ENCODE measurements around the gene PARD3.
"Not testable (repeated sequence)": the region's sequence is repeated elsewhere in the genome, so short reads cannot be mapped to it uniquely, and the experiment has no call there.

The PARD3 gene

DNA sequence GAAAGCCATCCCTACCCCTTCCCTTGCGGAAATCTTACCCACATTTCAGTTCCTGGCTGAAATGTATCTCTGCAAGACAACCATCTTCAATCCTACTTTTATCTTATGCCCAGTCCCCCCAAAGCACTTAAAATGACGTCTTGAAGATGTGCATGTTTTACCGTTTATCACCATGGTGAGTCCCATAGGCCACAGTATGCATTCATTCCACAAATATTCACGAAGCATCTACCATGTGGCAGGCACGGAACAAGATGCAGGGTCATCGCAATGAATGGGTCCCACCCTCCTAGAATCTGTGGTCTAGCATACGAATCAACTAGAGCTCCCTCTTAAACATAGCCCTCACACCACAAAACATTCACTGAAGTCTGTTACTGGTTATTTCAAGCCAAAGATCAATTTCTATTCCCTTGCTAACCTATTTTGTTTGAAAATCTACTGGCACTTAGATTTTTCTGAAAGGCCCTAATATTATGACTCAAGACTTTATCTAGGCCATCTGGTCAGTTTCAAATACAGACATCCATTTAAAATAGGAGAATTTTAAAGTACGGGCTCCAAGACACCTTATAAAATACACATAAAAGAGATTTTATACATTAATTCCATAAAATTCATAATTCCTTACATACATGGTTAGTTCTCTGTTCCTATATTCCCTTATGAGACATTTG lies 99.4 kb downstream of the PARD3 start:
- no peak for DNase-seq (ENCODE audit: low spot score)

GRCh38 chr10:34713875-34714274 lies 101.2 kb downstream of the PARD3 start:
- DNase-seq (ENCODE audit: low spot score), result no peak

GRCh38 chr10:34711500-34711899 lies 103.6 kb downstream of the PARD3 start:
- DNase-seq (ENCODE audit: low spot score), result no peak

DNA sequence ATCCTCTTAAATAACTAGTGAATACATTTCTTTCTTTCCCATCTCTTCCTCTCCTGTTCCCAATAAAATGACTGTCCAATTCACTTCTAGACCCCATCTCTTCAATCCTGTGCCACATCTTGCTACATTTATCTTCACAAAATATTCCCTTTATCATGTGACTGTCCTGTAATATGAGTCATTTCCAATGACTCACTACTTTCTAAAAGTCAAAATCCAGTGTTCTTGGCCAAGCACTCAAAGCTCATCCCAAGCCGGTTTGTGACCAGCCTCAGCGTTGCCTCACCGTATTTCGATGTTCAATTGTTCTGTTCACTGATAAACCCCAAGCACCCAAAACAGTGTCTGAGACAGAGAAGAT lies 104.7 kb downstream of the PARD3 start:
- DNase-seq (ENCODE audit: low spot score), result no peak

- no peak for DNase-seq (ENCODE audit: low spot score)
Measured at GRCh38 chr10:34709637-34710390, 105.3 kb downstream of the PARD3 start.

GRCh38 chr10:34707656-34708055 lies 107.4 kb downstream of the PARD3 start:
- DNase-seq (ENCODE audit: low spot score), result no peak

- DNase-seq (ENCODE audit: low spot score), result not testable (repeated sequence)
Measured at GRCh38 chr10:34706992-34707391, 108.1 kb downstream of the PARD3 start.

GRCh38 chr10:34706147-34706546 lies 108.9 kb downstream of the PARD3 start:
- DNase-seq (ENCODE audit: low spot score), result no peak

- DNase-seq (ENCODE audit: low spot score), result no peak
Measured at GRCh38 chr10:34705563-34705962, 109.5 kb downstream of the PARD3 start.

DNA sequence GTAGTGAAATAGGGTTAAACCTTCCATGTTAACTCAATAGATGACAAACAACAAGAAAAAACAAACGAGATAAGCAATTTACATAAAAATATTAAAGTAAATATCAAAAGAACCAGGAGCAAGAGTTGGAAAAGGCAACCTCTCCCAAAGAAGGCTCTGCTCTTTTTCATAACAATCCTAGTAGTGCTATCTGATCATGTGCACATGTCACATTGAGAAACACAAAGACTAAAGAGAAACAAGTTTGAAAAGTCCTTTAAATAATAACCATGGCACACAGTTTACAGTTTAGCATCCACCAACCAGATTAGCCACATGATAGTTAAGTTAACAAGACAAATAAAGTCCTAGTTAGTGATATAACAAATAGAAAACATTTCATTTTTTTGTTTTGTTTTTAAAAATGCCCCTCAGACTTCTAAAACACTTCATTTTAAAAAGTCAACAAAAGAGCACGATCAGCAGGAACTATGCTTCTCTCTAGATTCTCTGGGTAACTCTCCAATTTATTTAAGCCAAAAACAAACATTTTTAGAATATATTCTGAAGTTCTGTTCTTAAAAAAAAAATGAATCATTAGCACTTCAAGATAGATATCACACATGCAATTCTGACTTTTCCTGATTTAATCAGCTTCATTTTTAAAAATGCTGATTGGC lies 110.4 kb downstream of the PARD3 start:
- DNase-seq (ENCODE audit: low spot score), result no peak

GRCh38 chr10:34702982-34703381 lies 112.1 kb downstream of the PARD3 start:
- no peak for DNase-seq (ENCODE audit: low spot score)

GRCh38 chr10:34702093-34702937 lies 112.8 kb downstream of the PARD3 start:
- DNase-seq (ENCODE audit: low spot score), result no peak

GRCh38 chr10:34701194-34701593 lies 113.9 kb downstream of the PARD3 start:
- DNase-seq (ENCODE audit: low spot score), result no peak

GRCh38 chr10:34700752-34701151 lies 114.3 kb downstream of the PARD3 start:
- not testable (repeated sequence) for DNase-seq (ENCODE audit: low spot score)

DNA sequence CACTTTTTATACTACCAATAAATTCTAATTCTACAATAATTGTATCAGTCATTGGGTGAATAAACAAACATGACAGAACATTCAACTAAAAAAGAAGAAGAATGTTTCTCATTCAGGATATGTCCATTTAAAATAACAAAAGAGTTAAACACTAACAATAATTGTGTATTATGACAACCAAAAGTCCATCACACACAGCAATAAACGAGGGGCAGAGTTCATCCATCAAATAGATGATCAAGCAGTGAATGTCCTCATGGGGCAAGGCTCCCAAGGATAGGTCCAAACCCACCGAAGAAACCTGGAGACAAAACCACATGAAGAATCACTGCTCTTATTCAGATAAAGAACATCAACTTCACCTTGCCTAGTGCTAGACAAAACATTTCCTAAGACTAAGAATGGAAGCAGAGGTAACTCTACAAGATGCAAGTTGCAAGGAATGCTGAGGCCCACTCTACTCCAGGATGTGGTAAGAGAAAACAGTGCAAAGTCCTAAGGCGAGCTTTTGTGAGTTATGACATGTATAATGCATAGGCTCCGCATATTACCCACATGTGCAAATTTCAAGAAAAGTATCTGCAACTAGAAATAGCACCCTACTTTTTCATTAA lies 115.1 kb downstream of the PARD3 start:
- no peak for DNase-seq (ENCODE audit: low spot score)

DNA sequence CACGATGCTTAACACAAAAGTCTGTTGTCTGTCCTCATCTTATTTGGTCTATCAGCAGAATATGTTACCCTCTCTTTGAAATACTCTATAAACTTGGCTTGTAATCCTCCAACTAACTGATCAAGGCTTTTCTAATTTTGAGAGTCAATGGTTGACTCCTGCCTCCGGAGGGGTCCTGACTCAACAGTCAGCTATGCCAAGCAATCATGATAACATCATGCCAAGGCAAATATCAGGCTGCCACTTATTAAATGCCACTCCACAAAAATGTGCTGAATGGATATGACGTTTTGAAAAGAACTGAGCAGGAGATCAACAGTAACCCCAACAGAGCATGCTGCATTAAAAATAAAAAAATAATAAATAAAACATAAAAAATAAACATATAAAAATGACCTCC lies 116.1 kb downstream of the PARD3 start:
- no peak for DNase-seq (ENCODE audit: low spot score)

DNA sequence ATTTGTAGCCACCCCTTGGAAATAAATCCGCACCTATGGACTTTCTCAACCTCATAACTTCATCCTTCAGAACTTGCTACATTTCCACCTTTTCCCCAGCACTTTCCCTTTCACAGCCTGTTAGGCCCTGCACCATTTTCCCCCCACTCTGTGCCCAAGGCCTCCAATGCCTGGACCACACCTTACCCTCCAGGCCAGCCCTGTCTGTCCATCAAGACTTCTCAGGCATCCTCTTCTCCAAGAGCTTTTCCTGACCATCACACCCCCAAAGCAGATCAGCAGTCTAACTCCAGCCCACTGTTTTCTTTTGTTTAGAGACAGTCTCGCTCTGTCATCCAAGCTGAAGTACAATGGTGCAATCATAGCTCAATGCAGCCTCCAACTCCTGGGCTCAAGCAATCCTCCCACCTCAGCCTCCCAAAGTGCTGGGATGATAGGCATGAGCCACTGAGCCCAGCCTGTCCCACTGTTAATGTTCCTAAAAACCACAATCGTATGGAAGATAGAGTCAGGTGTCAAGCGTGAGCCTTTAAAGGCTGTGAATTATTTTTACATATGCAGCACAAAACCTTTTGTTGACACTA lies 116.8 kb downstream of the PARD3 start:
- no peak for DNase-seq (ENCODE audit: low spot score)

- DNase-seq (ENCODE audit: low spot score), result no peak
Measured at GRCh38 chr10:34697351-34698247, 117.5 kb downstream of the PARD3 start.

DNA sequence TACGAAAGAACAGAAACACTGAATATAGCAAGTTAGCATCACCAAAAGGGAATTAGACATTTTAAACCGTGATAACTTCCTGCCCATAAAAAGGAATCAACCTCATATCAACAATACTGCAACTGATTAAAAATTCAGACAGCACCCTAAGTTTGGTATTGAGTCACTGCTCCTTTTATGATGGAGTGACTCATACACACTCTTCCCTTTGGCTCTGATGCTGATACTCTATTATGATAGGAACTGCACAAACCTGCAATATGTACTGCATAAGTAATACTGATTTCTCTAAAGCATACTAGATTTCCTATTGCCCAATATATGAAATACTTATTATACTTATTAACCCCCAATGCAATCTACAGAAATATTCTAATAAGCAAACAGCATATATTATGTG lies 118.7 kb downstream of the PARD3 start:
- DNase-seq (ENCODE audit: low spot score), result no peak

DNA sequence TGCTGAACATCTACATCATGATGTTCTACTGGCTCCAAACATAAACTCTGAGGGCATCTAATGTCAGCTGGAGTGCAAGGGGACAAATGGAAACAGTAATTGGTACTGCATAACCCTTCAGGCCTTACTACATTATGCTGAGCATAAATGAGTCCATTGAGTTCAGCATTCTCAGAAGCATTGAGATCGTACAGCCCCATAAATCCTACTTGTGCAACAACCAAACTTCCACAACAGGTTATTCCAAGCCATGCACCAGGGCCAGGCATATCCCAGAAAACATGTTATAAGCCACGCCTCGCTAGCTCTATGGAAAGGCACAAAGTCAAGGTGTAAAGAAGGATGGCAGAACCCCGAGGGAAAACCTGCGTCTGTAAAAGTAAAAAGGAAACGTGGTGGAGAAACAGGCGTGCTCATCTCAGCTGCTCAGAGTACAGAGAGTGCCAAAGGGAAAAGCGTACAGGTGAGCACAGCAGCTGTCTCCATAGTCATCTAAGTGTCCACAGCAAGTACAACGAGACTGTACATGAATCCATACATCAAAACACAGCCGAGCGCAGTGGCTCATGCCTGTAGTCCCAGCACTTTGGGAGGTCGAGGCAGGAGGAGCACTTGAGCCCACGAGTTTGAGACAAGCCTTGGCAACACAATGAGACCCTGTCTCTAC lies 124.6 kb downstream of the PARD3 start:
- no peak for DNase-seq (ENCODE audit: low spot score)

All from hematopoietic multipotent progenitor cell treated with erythropoietin and hydrocortisone succinate and interleukin-3 and kit ligand, for 17 days (in vitro differentiated cells).